RWPE1 (cell line): Measurements from ENCODE around the gene ELOVL1.

Experiments
- CTCF ChIA-PET: fragments of 350-600 bp; sonication (Branson Sonifier 250); formaldehyde crosslinking; extraction: SDS; loops from one replicate; lab custom pipeline; 2021; lab: Yijun Ruan, JAX
- POLR2A ChIA-PET: fragments of 400-600 bp; formaldehyde crosslinking; extraction: SDS; loops from one replicate; lab custom pipeline; 2020; ENCODE audit warnings: antibody characterized with exemption; ENCODE audit not compliant: low non-redundant PET; lab: Yijun Ruan, JAX
- DNase-seq: peaks from one replicate; pipeline ENCODE4 v3.0.0; 2012; ENCODE audit warnings: low spot score
- H3K27ac ChIP-seq: fragments of 450-650 bp; 2 replicates; pipeline ENCODE4 v1.5.1; 2017
- TF ChIP-seq, protein P1 (sequence below): fragments of 450-650 bp; conservative IDR thresholded peaks from 2 replicates; pipeline ENCODE4 v1.5.1; 2017; ENCODE audit warnings: low read depth, mild to moderate bottlenecking

The ELOVL1 gene

DNA sequence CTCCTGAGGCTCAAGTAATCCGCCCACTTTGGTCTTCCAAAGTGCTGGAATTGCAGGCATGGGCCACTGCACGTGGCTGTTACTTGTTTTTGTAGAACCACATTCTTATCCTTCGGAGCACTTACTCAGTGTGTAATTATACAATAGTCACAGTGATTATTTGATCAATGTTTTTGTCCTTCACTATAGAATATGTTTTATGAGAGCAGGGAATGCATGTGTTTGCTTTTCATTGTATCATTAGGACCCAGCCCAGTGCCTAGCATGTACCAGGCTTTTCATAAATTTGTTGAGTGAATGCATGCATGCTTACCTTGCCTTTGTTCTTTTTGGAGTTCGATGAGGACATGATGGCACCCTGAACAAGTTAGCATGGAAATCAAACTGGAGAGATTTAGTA is 27.7 kb upstream of the ELOVL1 start:
- POLR2A ChIA-PET, result no interaction called here
- TF ChIP-seq, protein P1, sequence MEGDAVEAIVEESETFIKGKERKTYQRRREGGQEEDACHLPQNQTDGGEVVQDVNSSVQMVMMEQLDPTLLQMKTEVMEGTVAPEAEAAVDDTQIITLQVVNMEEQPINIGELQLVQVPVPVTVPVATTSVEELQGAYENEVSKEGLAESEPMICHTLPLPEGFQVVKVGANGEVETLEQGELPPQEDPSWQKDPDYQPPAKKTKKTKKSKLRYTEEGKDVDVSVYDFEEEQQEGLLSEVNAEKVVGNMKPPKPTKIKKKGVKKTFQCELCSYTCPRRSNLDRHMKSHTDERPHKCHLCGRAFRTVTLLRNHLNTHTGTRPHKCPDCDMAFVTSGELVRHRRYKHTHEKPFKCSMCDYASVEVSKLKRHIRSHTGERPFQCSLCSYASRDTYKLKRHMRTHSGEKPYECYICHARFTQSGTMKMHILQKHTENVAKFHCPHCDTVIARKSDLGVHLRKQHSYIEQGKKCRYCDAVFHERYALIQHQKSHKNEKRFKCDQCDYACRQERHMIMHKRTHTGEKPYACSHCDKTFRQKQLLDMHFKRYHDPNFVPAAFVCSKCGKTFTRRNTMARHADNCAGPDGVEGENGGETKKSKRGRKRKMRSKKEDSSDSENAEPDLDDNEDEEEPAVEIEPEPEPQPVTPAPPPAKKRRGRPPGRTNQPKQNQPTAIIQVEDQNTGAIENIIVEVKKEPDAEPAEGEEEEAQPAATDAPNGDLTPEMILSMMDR, result no peak
- CTCF ChIA-PET, result no interaction called here

DNA sequence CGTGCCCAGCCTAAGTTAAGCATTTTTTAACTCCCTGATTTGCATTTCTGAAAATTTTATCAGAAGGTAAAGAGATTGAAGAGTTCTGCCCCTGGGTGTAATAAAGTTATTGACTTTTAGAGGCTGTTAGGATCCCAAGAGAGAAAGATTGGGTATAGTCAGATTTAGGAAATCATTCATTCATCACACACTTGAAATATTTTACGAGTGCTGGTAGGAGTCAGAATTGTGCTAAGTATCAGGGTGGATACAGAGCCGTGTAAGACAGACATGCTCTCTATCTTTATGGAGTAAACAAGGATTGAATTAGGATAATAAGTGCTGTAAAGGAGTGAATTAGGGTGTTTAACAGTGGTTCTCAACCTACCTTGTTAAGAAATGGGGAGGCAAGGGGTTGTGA is 24.9 kb upstream of the ELOVL1 start:
- no peak for DNase-seq
- no peak overlapping the region for H3K27ac ChIP-seq
- TF ChIP-seq, protein P1, result no peak
- CTCF ChIA-PET, result interaction anchor here (0.7 kb wide), 1 partner anchor 85 kb away, joined by 3 read pairs; no protein-coding TSS in a partner anchor
- POLR2A ChIA-PET, result no interaction called here

More for the DNA sequence above, 27.7 kb upstream of the ELOVL1 start:
- no peak overlapping the region for H3K27ac ChIP-seq
- DNase-seq, result no peak

DNA sequence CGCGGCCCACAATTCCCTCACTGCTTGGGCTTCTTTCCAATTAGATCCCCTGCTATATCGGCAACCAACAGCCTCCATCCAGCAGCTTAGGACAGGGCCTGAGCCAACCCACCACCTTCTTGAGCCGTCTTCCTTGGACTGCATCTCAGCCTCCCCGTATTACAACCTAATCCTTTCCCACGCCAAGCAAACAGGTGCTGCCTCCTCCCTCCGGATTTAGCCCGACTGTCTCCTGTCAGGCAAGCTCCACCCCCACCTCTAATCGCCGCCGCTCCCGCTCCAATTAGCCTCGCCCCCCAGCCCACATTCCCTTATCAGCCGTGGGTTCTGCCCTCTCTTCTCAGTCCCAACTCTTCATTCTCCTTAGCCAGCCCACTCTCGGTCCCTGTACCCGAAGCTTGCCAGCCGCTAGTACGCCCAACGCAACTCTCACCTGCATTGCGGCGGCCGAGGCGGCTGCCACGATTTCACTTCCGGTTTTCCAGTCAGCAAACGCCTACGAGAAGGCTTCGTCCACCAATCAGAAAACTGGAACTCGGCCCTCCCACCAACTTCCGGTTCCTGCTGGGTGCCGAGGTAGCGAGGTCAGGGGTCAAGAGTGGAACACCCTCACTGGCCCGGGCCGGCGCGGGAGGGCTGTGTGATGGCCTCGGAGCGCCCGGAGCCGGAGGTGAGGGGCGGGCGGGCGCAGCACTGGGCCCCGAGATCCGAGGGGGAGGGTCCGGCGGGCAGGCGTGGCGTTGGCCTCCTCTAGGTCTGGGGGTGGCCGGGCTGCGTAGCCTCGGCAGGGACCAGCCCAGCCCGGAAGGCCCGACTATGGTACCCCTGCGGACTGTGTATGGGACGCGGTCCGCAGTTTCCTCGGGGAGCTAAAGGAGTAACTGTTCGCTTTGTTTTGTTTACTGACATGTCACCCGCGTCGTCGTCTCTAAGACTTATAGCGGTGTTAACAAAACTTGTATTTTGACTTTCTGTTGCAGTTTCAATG is 21.8 kb upstream of the ELOVL1 start, which contains the start of the genes MED8 and SZT2:
Gene MED8 (minus strand): TSS at position 475 of the 988 bp plus-strand sequence. CDS start 36 bp downstream, at position 439.
Gene SZT2 (plus strand): TSS at position 574 of the 988 bp plus-strand sequence. CDS start 70 bp downstream, at position 644.
- DNase-seq, result peak; percentile 97
- CTCF ChIA-PET, result interaction anchor here (1.2 to 1.3 kb wide), 3 partner anchors 31 to 163 kb away, joined by 3 to 6 read pairs (median 3); partner anchors contain the start of gene CDC20
- peak within 1 kb of the TSS; percentile 78 for H3K27ac ChIP-seq
- POLR2A ChIA-PET, result interaction anchor here (0.5 kb wide), 1 partner anchor 137 kb away, joined by 3 read pairs; no protein-coding TSS in a partner anchor
- TF ChIP-seq, protein P1, result no peak

DNA sequence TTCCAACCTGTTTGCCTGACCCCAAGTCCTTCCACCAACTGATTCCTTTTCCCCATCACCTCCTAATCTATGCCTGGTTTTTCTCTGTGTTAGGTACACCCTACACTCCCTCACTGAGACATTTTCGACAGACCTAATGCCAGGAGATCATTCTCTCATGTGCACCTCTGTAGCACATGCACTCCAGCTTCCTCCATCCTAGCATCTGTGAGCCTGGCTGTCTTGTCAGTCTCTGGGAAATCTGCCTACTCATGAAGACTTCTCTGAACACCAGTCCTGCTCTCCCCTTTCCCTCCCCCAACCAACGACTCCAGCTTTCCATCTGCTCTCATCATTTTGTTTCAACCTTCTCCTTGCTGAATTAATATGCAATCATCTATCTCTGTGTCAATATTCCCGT is 20.8 kb upstream of the ELOVL1 start:
- no peak for DNase-seq
- ChIA-PET POLR2A (interaction anchor here (0.5 kb wide), 1 partner anchor 11 kb away, joined by 4 read pairs; no protein-coding TSS in a partner anchor), CTCF (interaction anchor here (0.6 to 1.2 kb wide), 3 partner anchors 30 to 162 kb away, joined by 3 to 6 read pairs (median 4); partner anchors contain the start of gene CDC20)
- TF ChIP-seq, protein P1, result no peak
- no peak overlapping the region for H3K27ac ChIP-seq

DNA sequence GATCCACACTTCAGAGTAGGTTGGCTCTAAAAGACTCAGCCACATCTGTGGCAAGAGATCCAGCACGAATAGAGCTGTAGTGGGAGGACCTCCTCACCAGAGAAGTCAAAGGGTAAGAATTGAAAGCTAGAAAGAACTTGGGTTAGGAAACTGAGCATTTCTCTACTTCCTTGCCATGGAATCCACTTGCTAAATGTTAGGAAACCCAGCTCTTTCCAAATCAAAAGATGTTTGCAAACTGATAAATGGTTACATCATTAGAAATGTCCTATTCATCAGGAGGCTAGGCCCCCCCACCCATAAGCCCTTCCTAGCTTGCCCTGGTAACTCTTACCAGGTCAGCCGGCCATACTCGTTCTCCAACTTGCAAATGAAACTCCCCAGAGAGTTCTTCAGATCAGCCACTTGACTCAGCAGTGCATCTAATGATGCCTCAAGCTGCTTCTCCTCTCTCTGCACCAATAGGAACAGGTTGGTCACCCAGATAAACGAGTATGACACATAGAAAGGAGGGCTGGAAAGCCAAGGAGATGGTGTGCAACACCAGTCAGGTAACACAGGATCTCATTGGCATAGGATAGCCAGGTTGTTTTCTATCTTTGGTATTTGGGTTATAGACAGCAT is 20.3 kb upstream of the ELOVL1 start:
- TF ChIP-seq, protein P1, result no peak
- H3K27ac ChIP-seq, result no peak overlapping the region
- POLR2A ChIA-PET, result interaction anchor here (0.5 kb wide), 1 partner anchor 11 kb away, joined by 4 read pairs; no protein-coding TSS in a partner anchor
- CTCF ChIA-PET, result interaction anchor here (0.6 kb wide), 3 partner anchors 29 to 152 kb away, joined by 3 to 4 read pairs (median 4); no protein-coding TSS in a partner anchor
- no peak for DNase-seq

DNA sequence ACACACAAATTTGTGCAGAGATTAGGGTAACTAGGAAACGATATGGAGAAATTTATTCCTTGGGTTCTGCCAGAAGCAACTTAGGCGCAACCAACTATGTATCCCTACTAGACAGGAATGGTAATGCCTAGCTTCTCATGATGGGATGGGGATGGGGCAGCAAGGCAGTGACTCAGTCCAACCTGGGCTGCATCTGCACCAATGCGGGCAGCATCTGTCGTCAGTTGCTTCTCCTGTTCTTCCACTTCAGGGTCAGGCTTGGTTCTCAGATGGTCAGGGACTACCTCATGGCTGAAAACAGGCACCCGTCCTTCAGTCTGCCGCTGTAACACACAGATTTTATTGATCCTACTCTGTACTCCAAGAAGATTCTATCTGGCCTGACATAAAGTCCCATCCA is 18.9 kb upstream of the ELOVL1 start:
- DNase-seq, result no peak
- H3K27ac ChIP-seq, result no peak overlapping the region
- ChIA-PET CTCF (no interaction called here), POLR2A (no interaction called here)
- TF ChIP-seq, protein P1, result no peak
